SH-SY5Y (cell line): ENCODE data around the gene MGP.

Source experiments
- GATA2 ChIP-seq: IDR thresholded peaks from 2 replicates; pipeline ENCODE4 v1.6.1; 2011; ENCODE audit warnings: mild to moderate bottlenecking, low read depth, low read length
- GATA3 ChIP-seq: IDR thresholded peaks from 2 replicates; pipeline ENCODE4 v1.6.1; 2011; ENCODE audit warnings: low read depth, mild to moderate bottlenecking, low read length, moderate library complexity

GRCh38 chr12:14910090-14910915, 24.6 kb upstream of the MGP start:
- TF ChIP-seq GATA3 (no peak), GATA2 (no peak)
